Daoy (cell line): ENCODE results near the gene FBH1. TPM values are rescaled to one million over a fixed set of nuclear protein-coding genes. Genes with fewer than 3 reads are reported as not detected.
"Not testable (repeated sequence)": the region's sequence is repeated elsewhere in the genome, so short reads cannot be mapped to it uniquely, and the experiment has no call there.

Source experiments
- DNase-seq: peaks from one replicate; pipeline ENCODE4 v3.0.0-alpha.2; 2015; ENCODE audit warnings: low read depth
- total RNA-seq: library from RNA; depleted of rRNA; stranded (reverse); fragments of >200 nt; shearing (Covaris generic); gene quantifications from 2 replicates; pipeline ENCODE4 v1.2.3, GENCODE V29; 2014

FBH1 gene
- total RNA-seq, 1 experiment from 2014 or later = 41.3 TPM

- DNase-seq = no peak
Observed at GRCh38 chr10:5959581-5960069, 69.6 kb downstream of the FBH1 start.

GRCh38 chr10:5960070-5960972 lies 70.3 kb downstream of the FBH1 start:
- no peak for DNase-seq

- not testable (repeated sequence) for DNase-seq
Observed at GRCh38 chr10:5960973-5961275, 70.9 kb downstream of the FBH1 start.

- DNase-seq = no peak
Observed at GRCh38 chr10:5961405-5962100, 71.5 kb downstream of the FBH1 start.

GRCh38 chr10:5962358-5962940 lies 72.4 kb downstream of the FBH1 start:
- not testable (repeated sequence) for DNase-seq

GRCh38 chr10:5963071-5963470 lies 73.0 kb downstream of the FBH1 start:
- no peak for DNase-seq

- DNase-seq = no peak
Observed at GRCh38 chr10:5963591-5963990, 73.5 kb downstream of the FBH1 start.

GRCh38 chr10:5964736-5965135 lies 74.7 kb downstream of the FBH1 start:
- DNase-seq = no peak

- DNase-seq = no peak
Observed at GRCh38 chr10:5965266-5965665, 75.2 kb downstream of the FBH1 start.

GRCh38 chr10:5968037-5968680 lies 78.1 kb downstream of the FBH1 start:
- no peak for DNase-seq

GRCh38 chr10:5968681-5969453 lies 78.8 kb downstream of the FBH1 start:
- DNase-seq = no peak

- no peak for DNase-seq
Observed at GRCh38 chr10:5970066-5970465, 80.0 kb downstream of the FBH1 start.

GRCh38 chr10:5970527-5970926 lies 80.5 kb downstream of the FBH1 start:
- no peak for DNase-seq

- DNase-seq = peak; percentile 40
Observed at GRCh38 chr10:5971315-5971832, 81.3 kb downstream of the FBH1 start.

- no peak for DNase-seq
Observed at GRCh38 chr10:5971886-5972285, 81.8 kb downstream of the FBH1 start.

GRCh38 chr10:5973069-5973468 lies 83.0 kb downstream of the FBH1 start:
- DNase-seq = no peak

- DNase-seq = peak; percentile 41
Observed at GRCh38 chr10:5975641-5976473, 85.8 kb downstream of the FBH1 start.

GRCh38 chr10:5976512-5977470 lies 86.7 kb downstream of the FBH1 start:
- DNase-seq = peak; percentile 44
